CD8-positive, alpha-beta memory T cell (primary cell): ENCODE results near the gene COL1A2. TPM values are rescaled to one million over a fixed set of nuclear protein-coding genes. Genes with fewer than 3 reads are reported as not detected.

Experiments used
- CTCF ChIA-PET: fragments of 350-600 bp; sonication (Branson Sonifier 250); formaldehyde crosslinking; loops from one replicate; lab custom pipeline; 2021; ENCODE audit warnings: antibody characterized with exemption; lab: Charles Lee
- POLR2A ChIA-PET: fragments of 350-600 bp; sonication (Branson Sonifier 250); formaldehyde crosslinking; loops from one replicate; lab custom pipeline; 2021; ENCODE audit warnings: antibody characterized with exemption; lab: Charles Lee
- DNase-seq, 5 donors: peaks; one replicate each; pipeline versions ENCODE4 v3.0.0 to v3.0.0-alpha.2; 2020 to 2022; ENCODE audit warnings: mixed read lengths in 1 of 5
- H3K27ac ChIP-seq: one replicate; pipeline ENCODE4 v1.7.0; 2013; ENCODE audit warnings: low read depth, mild to moderate bottlenecking, low read length, moderate library complexity
- H3K27me3 ChIP-seq: 2 replicates; pipeline ENCODE4 v1.7.0; 2013; ENCODE audit warnings: low read length, mild to moderate bottlenecking; ENCODE audit not compliant: insufficient read depth, poor library complexity, severe bottlenecking
- H3K36me3 ChIP-seq: 2 replicates; pipeline ENCODE4 v1.7.0; 2013; ENCODE audit warnings: mild to moderate bottlenecking, low read length, moderate library complexity; ENCODE audit not compliant: insufficient read depth
- H3K4me1 ChIP-seq: 2 replicates; pipeline ENCODE4 v1.7.0; 2013; ENCODE audit warnings: mild to moderate bottlenecking, low read length, moderate library complexity; ENCODE audit not compliant: insufficient read depth
- H3K4me3 ChIP-seq: 2 replicates; pipeline ENCODE4 v1.7.0; 2013; ENCODE audit warnings: mild to moderate bottlenecking, low read length
- H3K9me3 ChIP-seq: 2 replicates; pipeline ENCODE4 v1.7.0; 2013; ENCODE audit warnings: mild to moderate bottlenecking, low read length
- H3K27ac Mint-ChIP-seq, 8 donors: one replicate each; pipeline ENCODE4 v1.8.0; 2020 to 2021; ENCODE audit warnings: mixed read lengths in 8 of 8, mild to moderate bottlenecking in 6 of 8, inconsistent platforms in 3 of 8, moderate library complexity in 3 of 8
- H3K27me3 Mint-ChIP-seq, 2 donors: one replicate each; pipeline ENCODE4 v1.8.0; 2020 to 2021; ENCODE audit warnings: mixed read lengths in 2 of 2, mild to moderate bottlenecking in 1 of 2, moderate library complexity in 1 of 2
- H3K36me3 Mint-ChIP-seq, 3 donors: one replicate each; pipeline ENCODE4 v1.8.0; 2020 to 2021; ENCODE audit warnings: mixed read lengths in 3 of 3, inconsistent platforms in 1 of 3, mild to moderate bottlenecking in 1 of 3
- H3K4me1 Mint-ChIP-seq, 3 donors: one replicate each; pipeline ENCODE4 v1.8.0; 2020 to 2021; ENCODE audit warnings: mixed read lengths in 3 of 3, inconsistent platforms in 1 of 3, mild to moderate bottlenecking in 1 of 3
- H3K4me3 Mint-ChIP-seq, 7 donors: one replicate each; pipeline ENCODE4 v1.8.0; 2020 to 2021; ENCODE audit warnings: mixed read lengths in 7 of 7, mild to moderate bottlenecking in 6 of 7, moderate library complexity in 4 of 7, inconsistent platforms in 2 of 7
- H3K9me3 Mint-ChIP-seq, 5 donors: one replicate each; pipeline ENCODE4 v1.8.0; 2020 to 2022; ENCODE audit warnings: mixed read lengths in 5 of 5, mild to moderate bottlenecking in 3 of 5, moderate library complexity in 2 of 5, inconsistent platforms in 1 of 5
- polyA plus RNA-seq: library from polyadenylated mRNA; unstranded; fragments of 300-500 nt; fragmentation: Illumina TruSeq; gene quantifications from one replicate; pipeline ENCODE4 v1.2.3, GENCODE V29; 2021
- total RNA-seq, 2 experiments: library from RNA; stranded (reverse); gene quantifications; one replicate each; pipeline ENCODE4 v1.2.3, GENCODE V29; 2021

Gene COL1A2
- total and polyA plus RNA-seq, 3 experiments from 2014 or later = 0.09 to 0.18 TPM; not detected in 1

- no peak for DNase-seq
- Mint-ChIP-seq H3K27me3 (peaks cover 6 to 7% of the 10 kb centered on the region in 2 donors), H3K9me3 (no peaks in the 10 kb centered on the region), H3K27ac (no peak overlapping the region), H3K4me1 (no peaks in the 10 kb centered on the region), H3K36me3 (no peaks in the 10 kb centered on the region), H3K4me3 (no peak overlapping the region)
- ChIA-PET POLR2A (no interaction called here), CTCF (no interaction called here)
- no peaks in the 10 kb centered on the region for H3K4me1 ChIP-seq
- no peaks in the 10 kb centered on the region for H3K9me3 ChIP-seq
- no peak overlapping the region for H3K4me3 ChIP-seq
- H3K27ac ChIP-seq = no peak overlapping the region
- no peaks in the 10 kb centered on the region for H3K27me3 ChIP-seq
- no peaks in the 10 kb centered on the region for H3K36me3 ChIP-seq
Measured at GRCh38 chr7:94414980-94415379, 20.3 kb downstream of the COL1A2 start.

GRCh38 chr7:94417306-94417705 is 22.6 kb downstream of the COL1A2 start:
- no peaks in the 10 kb centered on the region for H3K9me3 Mint-ChIP-seq
- CTCF ChIA-PET = no interaction called here
- no peaks in the 10 kb centered on the region for H3K36me3 ChIP-seq
- no peaks in the 10 kb centered on the region for H3K4me1 ChIP-seq
- H3K27ac Mint-ChIP-seq = no peak overlapping the region
- H3K4me3 ChIP-seq = no peak overlapping the region
- H3K9me3 ChIP-seq = no peaks in the 10 kb centered on the region
- no peak for DNase-seq
- POLR2A ChIA-PET = no interaction called here
- no peak overlapping the region for H3K4me3 Mint-ChIP-seq
- H3K36me3 Mint-ChIP-seq = peaks cover 0 to 2% (median 0%) of the 10 kb centered on the region in 3 donors
- H3K27me3 ChIP-seq = no peaks in the 10 kb centered on the region
- H3K4me1 Mint-ChIP-seq = no peaks in the 10 kb centered on the region
- no peak overlapping the region for H3K27ac ChIP-seq
- H3K27me3 Mint-ChIP-seq = peaks cover 5 to 16% of the 10 kb centered on the region in 2 donors

- no peaks in the 10 kb centered on the region for H3K4me1 ChIP-seq
- no peak overlapping the region for H3K27ac ChIP-seq
- Mint-ChIP-seq H3K27ac (no peak overlapping the region), H3K27me3 (peaks cover 7 to 18% of the 10 kb centered on the region in 2 donors), H3K9me3 (no peaks in the 10 kb centered on the region), H3K4me1 (no peaks in the 10 kb centered on the region), H3K36me3 (peaks cover 0 to 2% (median 0%) of the 10 kb centered on the region in 3 donors), H3K4me3 (no peak overlapping the region)
- H3K36me3 ChIP-seq = no peaks in the 10 kb centered on the region
- ChIA-PET POLR2A (no interaction called here), CTCF (no interaction called here)
- H3K27me3 ChIP-seq = no peaks in the 10 kb centered on the region
- DNase-seq = no peak
- H3K9me3 ChIP-seq = no peaks in the 10 kb centered on the region
- no peak overlapping the region for H3K4me3 ChIP-seq
Measured at GRCh38 chr7:94417901-94418300, 23.2 kb downstream of the COL1A2 start.

- H3K4me1 ChIP-seq = no peaks in the 10 kb centered on the region
- H3K36me3 ChIP-seq = no peaks in the 10 kb centered on the region
- no peak for DNase-seq
- Mint-ChIP-seq H3K27me3 (peaks cover 9 to 22% of the 10 kb centered on the region in 2 donors), H3K9me3 (no peaks in the 10 kb centered on the region), H3K27ac (no peak overlapping the region), H3K4me1 (no peaks in the 10 kb centered on the region), H3K4me3 (no peak overlapping the region), H3K36me3 (peaks cover 0 to 2% (median 0%) of the 10 kb centered on the region in 3 donors)
- ChIA-PET CTCF (interaction anchor here (1.3 kb wide), 1 partner anchor 17 kb away, joined by 3 read pairs; no protein-coding TSS in a partner anchor), POLR2A (no interaction called here)
- H3K27me3 ChIP-seq = no peaks in the 10 kb centered on the region
- H3K9me3 ChIP-seq = no peaks in the 10 kb centered on the region
- no peak overlapping the region for H3K4me3 ChIP-seq
- H3K27ac ChIP-seq = no peak overlapping the region
Measured at GRCh38 chr7:94418851-94419250, 24.2 kb downstream of the COL1A2 start.

- ChIA-PET CTCF (no interaction called here), POLR2A (no interaction called here)
- no peak overlapping the region for H3K4me3 Mint-ChIP-seq
- no peak overlapping the region for H3K4me3 ChIP-seq
- no peaks in the 10 kb centered on the region for H3K9me3 Mint-ChIP-seq
- H3K9me3 ChIP-seq = no peaks in the 10 kb centered on the region
- no peaks in the 10 kb centered on the region for H3K27me3 ChIP-seq
- H3K4me1 ChIP-seq = no peaks in the 10 kb centered on the region
- no peak overlapping the region for H3K27ac ChIP-seq
- H3K36me3 Mint-ChIP-seq = peaks cover 0 to 2% (median 0%) of the 10 kb centered on the region in 3 donors
- no peak overlapping the region for H3K27ac Mint-ChIP-seq
- H3K27me3 Mint-ChIP-seq = peaks cover 9 to 23% of the 10 kb centered on the region in 2 donors
- no peak for DNase-seq
- H3K36me3 ChIP-seq = no peaks in the 10 kb centered on the region
- H3K4me1 Mint-ChIP-seq = no peaks in the 10 kb centered on the region
Measured at GRCh38 chr7:94420328-94420727, 25.6 kb downstream of the COL1A2 start.

- peaks cover 10 to 23% of the 10 kb centered on the region in 2 donors for H3K27me3 Mint-ChIP-seq
- Histone ChIP-seq H3K27ac (no peak overlapping the region), H3K4me3 (no peak overlapping the region), H3K9me3 (no peaks in the 10 kb centered on the region), H3K27me3 (no peaks in the 10 kb centered on the region), H3K4me1 (no peaks in the 10 kb centered on the region), H3K36me3 (no peaks in the 10 kb centered on the region)
- no peak overlapping the region for H3K27ac Mint-ChIP-seq
- POLR2A ChIA-PET = no interaction called here
- CTCF ChIA-PET = no interaction called here
- no peak overlapping the region for H3K4me3 Mint-ChIP-seq
- peaks cover 0 to 2% (median 0%) of the 10 kb centered on the region in 3 donors for H3K36me3 Mint-ChIP-seq
- DNase-seq = no peak
- no peaks in the 10 kb centered on the region for H3K9me3 Mint-ChIP-seq
- no peaks in the 10 kb centered on the region for H3K4me1 Mint-ChIP-seq
Measured at GRCh38 chr7:94421681-94422080, 27.0 kb downstream of the COL1A2 start.

- H3K4me3 ChIP-seq = no peak overlapping the region
- no peak for DNase-seq
- POLR2A ChIA-PET = no interaction called here
- CTCF ChIA-PET = no interaction called here
- no peaks in the 10 kb centered on the region for H3K9me3 ChIP-seq
- Mint-ChIP-seq H3K27ac (no peak overlapping the region), H3K9me3 (no peaks in the 10 kb centered on the region), H3K4me1 (no peaks in the 10 kb centered on the region), H3K27me3 (peaks cover 10 to 23% of the 10 kb centered on the region in 2 donors), H3K4me3 (no peak overlapping the region), H3K36me3 (peaks cover 0 to 2% (median 0%) of the 10 kb centered on the region in 3 donors)
- H3K4me1 ChIP-seq = no peaks in the 10 kb centered on the region
- no peaks in the 10 kb centered on the region for H3K27me3 ChIP-seq
- H3K27ac ChIP-seq = no peak overlapping the region
- no peaks in the 10 kb centered on the region for H3K36me3 ChIP-seq
Measured at GRCh38 chr7:94422136-94422535, 27.4 kb downstream of the COL1A2 start.

GRCh38 chr7:94422827-94423460 is 28.2 kb downstream of the COL1A2 start:
- no peaks in the 10 kb centered on the region for H3K4me1 ChIP-seq
- H3K27me3 ChIP-seq = no peaks in the 10 kb centered on the region
- no peaks in the 10 kb centered on the region for H3K9me3 ChIP-seq
- ChIA-PET CTCF (interaction anchor here (1.9 kb wide), 1 partner anchor 27 kb away, joined by 4 read pairs; no protein-coding TSS in a partner anchor), POLR2A (no interaction called here)
- Mint-ChIP-seq H3K36me3 (peaks cover 0 to 2% (median 0%) of the 10 kb centered on the region in 3 donors), H3K27me3 (peaks cover 10 to 27% of the 10 kb centered on the region in 2 donors), H3K9me3 (no peaks in the 10 kb centered on the region), H3K4me3 (no peak overlapping the region), H3K27ac (no peak overlapping the region), H3K4me1 (no peaks in the 10 kb centered on the region)
- no peak overlapping the region for H3K4me3 ChIP-seq
- H3K27ac ChIP-seq = no peak overlapping the region
- H3K36me3 ChIP-seq = no peaks in the 10 kb centered on the region
- no peak for DNase-seq
